SH-SY5Y (cell line): Measurements from ENCODE around the gene ILKAP.

Experiments used
- GATA2 ChIP-seq: IDR thresholded peaks from 2 replicates; pipeline ENCODE4 v1.6.1; 2011; ENCODE audit warnings: mild to moderate bottlenecking, low read depth, low read length
- GATA3 ChIP-seq: IDR thresholded peaks from 2 replicates; pipeline ENCODE4 v1.6.1; 2011; ENCODE audit warnings: low read depth, mild to moderate bottlenecking, low read length, moderate library complexity

DNA sequence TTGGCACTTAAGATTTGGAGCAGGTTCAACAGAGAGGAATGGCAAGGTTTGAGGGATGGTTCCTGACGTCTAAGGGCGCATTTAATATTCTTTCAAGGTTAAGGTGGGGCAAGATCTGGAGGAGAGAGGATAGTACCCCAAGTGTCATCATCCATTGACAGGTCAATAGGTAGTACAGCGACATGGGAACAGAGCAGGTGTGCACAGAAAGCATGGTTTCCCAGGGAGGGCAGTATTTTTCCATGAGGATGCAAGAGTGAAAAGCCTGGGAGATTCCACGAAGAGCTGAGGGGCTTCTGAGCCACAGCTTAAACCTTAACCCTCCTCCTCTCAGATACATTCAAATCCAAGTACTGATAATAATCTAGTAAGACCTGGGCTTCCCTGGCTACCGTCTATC, 27.2 kb upstream of the ILKAP start:
- TF ChIP-seq GATA3 (no peak), GATA2 (no peak)
